A549 treated with DMSO at 1 μM for 4 hours (cell line): ENCODE measurements around the gene OR3A1. TPM values are rescaled to one million over a fixed set of nuclear protein-coding genes. Genes with fewer than 3 reads are reported as not detected.

ENCODE experiments used
- total RNA-seq: library from RNA; stranded (reverse); fragments of 200-300 nt; extraction: Qiagen RNA extraction; gene quantifications from 5 replicates; pipeline ENCODE4 v1.2.3, GENCODE V29; 2022; ENCODE audit warnings: low read depth

Gene OR3A1
- not detected in 5 replicates for total RNA-seq

DNA sequence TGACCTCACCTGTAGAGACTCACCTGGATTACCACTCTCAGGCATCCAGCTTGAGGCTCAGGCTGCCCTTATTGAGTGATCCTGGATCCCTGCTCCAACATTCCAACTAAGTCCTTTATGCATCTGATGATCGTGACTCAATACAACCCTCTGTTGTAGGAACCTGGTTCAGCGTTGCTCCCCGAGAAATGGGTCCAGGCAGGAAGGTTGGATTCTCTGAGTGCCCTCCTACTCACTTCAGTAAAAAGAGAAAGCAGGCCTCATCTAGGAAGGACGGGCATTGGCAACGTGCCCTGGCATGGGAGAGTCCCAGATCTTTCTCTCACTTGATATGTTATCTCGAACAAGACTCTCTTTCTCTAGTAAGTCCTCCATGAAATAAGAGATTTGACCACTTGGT is at the start of gene OR3A1:
OR3A1 (minus strand) TSS at position 101 of the 400 bp plus-strand sequence. CDS start 5,778 bp downstream, outside the sequence.

Other genes starting within 250 kb of the OR3A1 start
- gene OR1D5, start 234.8 kb downstream of the OR3A1 start, total RNA-seq, result not detected in 5 replicates
- not detected in 5 replicates for gene OR1D2, start 193.9 kb downstream of the OR3A1 start, total RNA-seq
- not detected in 5 replicates for gene OR1G1, start 170.8 kb downstream of the OR3A1 start, total RNA-seq
- gene OR1A2, start 100.8 kb downstream of the OR3A1 start, total RNA-seq, result not detected in 5 replicates
- gene OR1A1, start 90.7 kb downstream of the OR3A1 start, total RNA-seq, result not detected in 5 replicates
- gene OR3A2, start 87.9 kb upstream of the OR3A1 start, total RNA-seq, result not detected in 5 replicates
- not detected in 5 replicates for gene OR1E1, start 100.0 kb upstream of the OR3A1 start, total RNA-seq
- gene OR3A3, start 113.0 kb upstream of the OR3A1 start, total RNA-seq, result not detected in 5 replicates
- gene OR1E2, start 135.5 kb upstream of the OR3A1 start, total RNA-seq, result not detected in 5 replicates
- not detected in 5 replicates for gene SPATA22, start 173.5 kb upstream of the OR3A1 start, total RNA-seq
- gene ASPA, start 177.6 kb upstream of the OR3A1 start, total RNA-seq, result not detected in 5 replicates